ENCODE measurements around the gene TLR1.
A peak's percentile ranks its signal among the peaks of the same experiment; 100 is the strongest.
"Not testable (repeated sequence)": the region's sequence is repeated elsewhere in the genome, so short reads cannot be mapped to it uniquely, and the experiment has no call there.

The TLR1 gene

DNA sequence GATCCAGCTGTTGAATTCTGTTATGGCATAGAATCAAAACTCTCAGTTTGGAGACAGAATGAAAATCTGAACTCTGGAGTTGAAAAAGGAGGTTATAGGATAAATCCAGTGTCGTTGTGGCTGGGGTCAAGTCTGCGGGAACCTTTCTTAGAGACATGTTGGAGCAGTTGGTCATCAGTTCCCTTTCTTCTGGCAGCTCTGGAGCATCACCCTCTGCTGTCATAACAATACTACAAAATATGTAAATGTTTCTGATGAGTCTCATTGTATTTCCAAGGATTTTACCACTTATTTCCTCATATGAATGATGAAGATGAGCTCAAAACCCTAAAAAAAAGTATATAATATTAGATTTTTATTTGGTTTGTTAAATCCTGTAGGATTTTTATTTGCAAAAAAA, 29.3 kb downstream of the TLR1 start:
- Histone ChIP-seq H3K4me1 (peaks cover 0 to under 1% (median 0%) of the 10 kb centered on the region in 10 experiments; a peak in 4 of 20 replicates), H3K4me3 (no peak overlapping the region), H3K27ac (no peak overlapping the region), H3K36me3 (peaks cover 0 to 9% (median 0%) of the 10 kb centered on the region in 11 experiments; a peak in 4 of 22 replicates), H3K27me3 (no peaks in the 10 kb centered on the region), H3K9me3 (replicated peaks in 1 of 11) (peaks cover 24 to 61% (median 51%) of the 10 kb centered on the region in 11 experiments; a peak in 21 of 22 replicates), H3K9ac (no peak overlapping the region), H3K4me2 (no peak overlapping the region), H4K20me1 (no peaks in the 10 kb centered on the region)
- no peak for TF ChIP-seq Cebpa-rat (IDR thresholded peaks at IDR 0.05)

DNA sequence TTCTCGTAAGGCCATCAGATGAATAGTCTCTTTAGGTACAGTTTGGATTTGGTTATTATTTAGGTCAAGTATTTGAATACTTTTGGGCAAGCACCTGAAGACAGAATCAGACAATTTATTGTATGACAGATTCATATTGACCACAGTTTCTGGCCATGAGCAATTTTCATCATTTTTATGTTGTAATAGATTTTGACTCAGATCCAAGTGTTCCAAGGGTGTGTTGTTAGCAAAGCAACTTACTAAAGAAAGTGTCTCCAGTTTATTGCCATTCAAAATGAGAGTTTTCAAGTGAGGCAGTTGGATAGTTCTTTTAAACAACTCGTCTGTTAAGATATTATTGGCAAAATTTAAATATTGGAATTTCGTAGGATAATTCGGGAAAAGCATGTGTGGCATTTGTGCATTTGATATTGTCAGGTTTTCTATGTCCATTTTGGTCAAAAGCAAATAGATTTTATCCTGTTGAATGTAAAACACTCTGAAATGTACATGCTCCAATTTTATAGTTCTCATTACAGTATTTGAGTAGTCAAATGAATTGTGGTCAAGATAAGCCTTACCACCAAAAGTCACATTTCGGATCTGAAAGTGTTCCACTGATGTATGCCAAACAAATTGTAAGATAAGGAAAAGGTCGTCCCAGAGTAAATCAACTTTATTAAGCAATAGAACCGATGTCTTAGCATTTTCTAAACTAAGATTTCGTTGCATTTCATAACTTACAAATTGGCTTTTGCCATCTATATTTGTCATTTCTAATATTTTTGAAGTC, 30.2 kb downstream of the TLR1 start:
- Histone ChIP-seq H3K36me3 (peaks cover 0 to 9% (median 0%) of the 10 kb centered on the region in 11 experiments; a peak in 4 of 22 replicates), H4K20me1 (no peaks in the 10 kb centered on the region), H3K4me2 (no peak overlapping the region), H3K4me1 (peaks cover 0 to 9% (median 8%) of the 10 kb centered on the region in 10 experiments; a peak in 13 of 20 replicates), H3K4me3 (no peak overlapping the region), H3K27ac (no peak overlapping the region), H3K27me3 (no peaks in the 10 kb centered on the region), H3K9ac (no peak overlapping the region), H3K9me3 (replicated peaks in 1 of 11) (peaks cover 24 to 68% (median 56%) of the 10 kb centered on the region in 11 experiments; a peak in 21 of 22 replicates)
- TF ChIP-seq Cebpa-rat (IDR thresholded peaks at IDR 0.05), result no peak

DNA sequence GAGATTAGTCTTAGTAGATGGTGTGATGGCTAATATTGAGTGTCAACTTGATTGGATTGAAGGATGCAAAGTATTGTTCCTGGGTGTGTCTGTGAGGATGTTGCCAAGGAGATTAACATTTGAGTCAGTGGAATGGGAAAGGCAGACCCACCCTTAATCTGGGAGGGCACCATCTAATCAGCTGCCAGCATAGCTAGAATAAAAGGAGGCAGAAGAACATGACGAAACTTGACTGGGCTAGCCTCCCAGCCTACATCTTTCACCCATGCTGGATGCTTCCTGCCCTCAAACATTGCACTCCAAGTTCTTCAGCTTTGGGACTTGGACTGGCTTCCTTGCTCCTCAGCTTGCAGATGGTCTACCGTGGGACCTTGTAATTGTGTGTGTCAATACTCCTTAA, 34.3 kb downstream of the TLR1 start:
- H4K20me1 ChIP-seq, H3K27ac ChIP-seq, H3K4me3 ChIP-seq, H3K27me3 ChIP-seq, H3K36me3 ChIP-seq, H3K9ac ChIP-seq: not testable (repeated sequence)
- H3K4me1 ChIP-seq, result peaks cover 3 to 18% (median 16%) of the 10 kb centered on the region in 10 experiments; a peak in 18 of 20 replicates
- peak overlapping the region in 3 of 11 experiments; percentile 26 to 60 (median 28); a peak in 4 of 22 replicates for H3K4me2 ChIP-seq
- H3K9me3 ChIP-seq (replicated peaks in 1 of 11), result peaks cover 29 to 77% (median 69%) of the 10 kb centered on the region in 11 experiments

DNA sequence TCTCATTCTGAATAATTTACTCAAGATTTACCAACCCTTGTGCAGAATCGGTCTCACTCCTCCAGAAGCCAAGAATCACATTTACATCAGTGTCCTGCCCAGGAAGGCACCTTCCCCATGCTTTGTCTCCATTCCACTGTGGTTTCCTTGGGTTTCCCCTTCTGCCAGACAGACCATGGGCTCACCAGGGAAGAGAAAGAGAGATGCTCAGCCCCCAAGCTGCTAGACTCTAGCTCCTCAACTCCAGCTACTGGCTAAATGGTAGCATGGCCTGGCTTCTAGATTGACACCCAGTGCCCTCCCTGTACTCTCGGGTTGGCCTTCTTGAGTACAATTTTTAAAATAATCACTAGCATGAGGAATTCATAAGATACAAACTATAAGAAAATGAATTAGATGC, 34.7 kb downstream of the TLR1 start:
- H3K4me2 ChIP-seq, result peak overlapping the region in 7 of 11 experiments; percentile 4 to 60 (median 28); a peak in 12 of 22 replicates
- no peaks in the 10 kb centered on the region for H4K20me1 ChIP-seq
- peaks cover 3 to 22% (median 16%) of the 10 kb centered on the region in 10 experiments; a peak in 18 of 20 replicates for H3K4me1 ChIP-seq
- peaks cover 29 to 77% (median 69%) of the 10 kb centered on the region in 11 experiments for H3K9me3 ChIP-seq (replicated peaks in 1 of 11)
- no peaks in the 10 kb centered on the region for H3K27me3 ChIP-seq
- H3K9ac ChIP-seq, result no peak overlapping the region
- H3K36me3 ChIP-seq, result peaks cover 0 to 4% (median 0%) of the 10 kb centered on the region in 11 experiments; a peak in 4 of 22 replicates
- H3K27ac ChIP-seq, result no peak overlapping the region
- no peak overlapping the region for H3K4me3 ChIP-seq
- no peak for TF ChIP-seq Cebpa-rat (IDR thresholded peaks at IDR 0.05)

DNA sequence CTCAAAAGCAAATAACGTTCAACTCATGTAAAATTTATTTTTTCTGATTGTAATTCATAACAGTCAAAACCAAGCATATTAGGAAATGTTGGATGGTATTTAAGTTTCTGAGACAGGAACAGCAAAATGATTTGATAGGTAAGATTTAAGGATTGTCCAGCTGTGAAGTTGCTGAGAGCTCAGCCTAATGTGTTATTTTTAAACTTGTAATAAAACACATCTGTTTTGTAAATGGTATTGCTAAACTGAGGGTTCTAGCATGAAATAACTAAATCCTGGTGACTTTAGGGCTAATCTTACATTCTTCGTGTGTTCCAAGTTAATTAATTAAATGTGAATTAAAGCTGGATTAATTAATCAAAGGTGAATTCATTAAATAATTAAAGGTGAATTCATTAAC, 35.1 kb downstream of the TLR1 start:
- Histone ChIP-seq H3K4me2 (peak overlapping the region in 8 of 11 experiments; percentile 4 to 60 (median 27); a peak in 14 of 22 replicates), H3K27ac (0 out of 22 replicates have a peak overlapping the region, but pooled peaks of 1 of the 11 experiments have one; percentile 2), H4K20me1 (no peaks in the 10 kb centered on the region)

DNA sequence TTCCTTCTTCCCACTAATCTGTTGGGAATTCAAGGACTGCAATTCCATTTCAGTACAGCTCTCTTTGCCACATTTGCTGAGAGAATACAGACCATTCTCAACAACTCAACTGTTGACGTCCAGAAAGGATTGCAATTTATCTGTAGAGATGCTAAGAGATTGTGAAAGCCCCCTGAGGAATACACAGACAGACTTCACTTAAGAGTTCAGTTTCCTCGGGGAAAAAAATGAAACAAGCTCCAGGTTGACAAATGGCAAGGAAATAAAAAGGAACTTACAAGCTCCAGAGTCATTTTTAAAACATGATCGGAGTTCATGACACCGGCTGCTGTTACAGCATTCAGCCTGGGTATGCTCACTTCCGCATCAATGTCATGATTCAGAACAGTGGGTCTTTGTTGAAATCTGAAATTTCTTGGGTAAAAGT, 35.6 kb downstream of the TLR1 start:
- H3K4me2 ChIP-seq, result peak overlapping the region in 10 of 11 experiments; percentile 4 to 60 (median 24); a peak in 15 of 22 replicates
- no peaks in the 10 kb centered on the region for H4K20me1 ChIP-seq
- no peak overlapping the region for H3K4me3 ChIP-seq
- no peaks in the 10 kb centered on the region for H3K36me3 ChIP-seq
- H3K9me3 ChIP-seq (replicated peaks in 1 of 11), result peaks cover 23 to 73% (median 62%) of the 10 kb centered on the region in 11 experiments
- no peaks in the 10 kb centered on the region for H3K27me3 ChIP-seq
- no peak for TF ChIP-seq Cebpa-rat (IDR thresholded peaks at IDR 0.05)
- H3K27ac ChIP-seq, result peak overlapping the region in 2 of 11 experiments; percentile 2 to 14; a peak in 1 of 22 replicates
- H3K9ac ChIP-seq, result no peak overlapping the region
- H3K4me1 ChIP-seq, result peaks cover 10 to 30% (median 23%) of the 10 kb centered on the region in 10 experiments

More for the DNA sequence above, 35.1 kb downstream of the TLR1 start:
- peaks cover 26 to 77% (median 67%) of the 10 kb centered on the region in 11 experiments for H3K9me3 ChIP-seq (replicated peaks in 1 of 11)
- H3K9ac ChIP-seq, result no peak overlapping the region
- no peak for TF ChIP-seq Cebpa-rat (IDR thresholded peaks at IDR 0.05)
- no peak overlapping the region for H3K4me3 ChIP-seq
- no peaks in the 10 kb centered on the region; a peak in 1 of 22 replicates for H3K36me3 ChIP-seq
- peaks cover 5 to 26% (median 18%) of the 10 kb centered on the region in 10 experiments; a peak in 19 of 20 replicates for H3K4me1 ChIP-seq
- H3K27me3 ChIP-seq, result no peaks in the 10 kb centered on the region

DNA sequence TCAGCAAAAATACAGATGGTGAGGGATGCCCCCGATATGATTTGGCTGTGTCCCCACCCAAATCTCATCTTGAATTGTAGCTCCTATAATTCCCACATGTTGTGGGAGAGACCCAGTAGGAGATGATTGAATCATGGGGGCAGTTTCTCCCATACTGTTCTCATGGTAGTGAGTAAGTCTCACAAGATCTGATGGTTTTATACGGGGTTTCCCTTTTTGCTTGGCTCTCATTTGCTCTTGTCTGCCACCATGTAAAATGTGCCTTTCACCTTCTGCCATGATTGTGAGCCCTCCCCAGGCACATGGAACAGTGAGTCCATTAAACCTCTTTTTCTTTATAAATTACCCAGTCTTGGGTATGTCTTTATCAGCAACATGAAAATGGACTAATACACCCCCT, 37.7 kb downstream of the TLR1 start:
- peaks cover 16 to 63% (median 52%) of the 10 kb centered on the region in 11 experiments for H3K9me3 ChIP-seq (replicated peaks in 1 of 11)
- H3K4me1 ChIP-seq, result peaks cover 30 to 51% (median 43%) of the 10 kb centered on the region in 10 experiments
- not testable (repeated sequence) for H3K9ac ChIP-seq, H3K27me3 ChIP-seq, H3K36me3 ChIP-seq, H3K27ac ChIP-seq, H3K4me2 ChIP-seq, H4K20me1 ChIP-seq, H3K4me3 ChIP-seq

DNA sequence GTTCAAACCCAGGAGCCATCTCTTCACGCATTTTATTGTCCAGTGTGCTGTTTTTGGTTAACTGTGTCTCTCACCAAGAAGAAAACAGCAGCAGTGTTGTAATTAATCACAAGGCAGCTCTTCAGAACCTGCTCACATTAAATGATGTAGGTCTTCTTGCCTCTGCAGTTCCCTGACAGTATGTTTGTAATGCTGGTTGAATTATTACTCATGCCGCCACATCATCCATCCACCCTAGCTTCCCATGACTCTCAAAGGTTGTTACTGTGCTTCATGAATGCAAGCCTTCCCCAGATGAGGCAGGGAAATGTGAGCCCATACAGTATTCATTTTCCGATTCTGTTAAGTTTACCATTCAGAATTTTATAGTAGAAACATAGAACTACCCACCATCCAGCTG, 39.2 kb downstream of the TLR1 start:
- Histone ChIP-seq H3K4me3 (no peak overlapping the region), H3K4me2 (no peak overlapping the region), H3K27me3 (no peaks in the 10 kb centered on the region), H3K27ac (peak overlapping the region in 4 of 11 experiments; percentile 2 to 27 (median 14); a peak in 1 of 22 replicates), H3K4me1 (peaks cover 42 to 62% (median 55%) of the 10 kb centered on the region in 10 experiments), H4K20me1 (no peaks in the 10 kb centered on the region), H3K9me3 (replicated peaks in 1 of 11) (peaks cover 16 to 52% (median 44%) of the 10 kb centered on the region in 11 experiments), H3K9ac (no peak overlapping the region), H3K36me3 (no peaks in the 10 kb centered on the region)
- TF ChIP-seq Cebpa-rat (IDR thresholded peaks at IDR 0.05), result no peak

DNA sequence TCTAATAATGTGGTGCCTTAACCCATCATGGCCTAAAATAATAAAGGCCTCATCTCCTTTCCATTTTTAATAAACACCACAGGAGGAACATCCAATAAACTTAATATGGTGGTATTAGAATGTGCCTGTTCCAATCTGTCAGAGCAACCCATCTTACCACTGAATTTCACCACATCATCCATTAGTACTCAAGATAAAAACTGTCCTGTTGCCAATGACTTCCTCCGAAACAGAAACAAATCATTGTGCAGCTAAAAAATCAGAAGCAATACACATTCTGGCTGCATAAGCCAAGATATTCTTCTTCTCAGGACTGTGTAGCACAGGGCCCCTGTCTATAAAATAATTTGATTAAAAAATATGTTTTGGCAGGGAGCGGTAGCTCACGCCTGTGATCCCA, 40.3 kb downstream of the TLR1 start:
- Histone ChIP-seq H3K27ac (peak overlapping the region in 8 of 11 experiments; percentile 32 to 97 (median 93); a peak in 13 of 22 replicates), H4K20me1 (no peaks in the 10 kb centered on the region), H3K27me3 (no peaks in the 10 kb centered on the region), H3K36me3 (no peaks in the 10 kb centered on the region), H3K4me3 (no peak overlapping the region), H3K4me1 (peaks cover 49 to 64% (median 57%) of the 10 kb centered on the region in 10 experiments), H3K9ac (no peak overlapping the region), H3K4me2 (peak overlapping the region in 10 of 11 experiments; percentile 78 to 95 (median 88); a peak in 17 of 22 replicates), H3K9me3 (replicated peaks in 1 of 11) (peaks cover 16 to 44% (median 38%) of the 10 kb centered on the region in 11 experiments)
- TF ChIP-seq Cebpa-rat (IDR thresholded peaks at IDR 0.05), result no peak

Data from BLaER1 treated with 17β-estradiol and CSF1 and Interleukin-3, amounts not matched to agents 10 nM and 100 nM (cell line).